GM12872 (cell line): ENCODE data around the gene CCL2.

Source experiments
- CTCF ChIP-seq: IDR thresholded peaks from 3 replicates; pipeline ENCODE4 v1.5.1; 2011; ENCODE audit warnings: low read depth, mild to moderate bottlenecking, low read length, moderate library complexity; ENCODE audit not compliant: insufficient read depth

The CCL2 gene

DNA sequence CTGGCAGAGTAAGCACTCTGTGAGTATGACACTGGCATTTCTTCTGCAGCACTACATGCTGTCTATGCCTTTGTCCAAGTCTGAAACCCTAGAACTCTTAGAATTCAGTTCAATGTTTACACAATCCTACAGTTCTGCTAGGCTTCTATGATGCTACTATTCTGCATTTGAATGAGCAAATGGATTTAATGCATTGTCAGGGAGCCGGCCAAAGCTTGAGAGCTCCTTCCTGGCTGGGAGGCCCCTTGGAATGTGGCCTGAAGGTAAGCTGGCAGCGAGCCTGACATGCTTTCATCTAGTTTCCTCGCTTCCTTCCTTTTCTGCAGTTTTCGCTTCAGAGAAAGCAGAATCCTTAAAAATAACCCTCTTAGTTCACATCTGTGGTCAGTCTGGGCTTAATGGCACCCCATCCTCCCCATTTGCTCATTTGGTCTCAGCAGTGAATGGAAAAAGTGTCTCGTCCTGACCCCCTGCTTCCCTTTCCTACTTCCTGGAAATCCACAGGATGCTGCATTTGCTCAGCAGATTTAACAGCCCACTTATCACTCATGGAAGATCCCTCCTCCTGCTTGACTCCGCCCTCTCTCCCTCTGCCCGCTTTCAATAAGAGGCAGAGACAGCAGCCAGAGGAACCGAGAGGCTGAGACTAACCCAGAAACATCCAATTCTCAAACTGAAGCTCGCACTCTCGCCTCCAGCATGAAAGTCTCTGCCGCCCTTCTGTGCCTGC is at the start of gene CCL2:
Gene CCL2, plus strand, starts transcription at position 635 of the 730 bp plus-strand sequence. Its CDS starts 65 bp downstream, at position 700.
- no peak for TF ChIP-seq CTCF

DNA sequence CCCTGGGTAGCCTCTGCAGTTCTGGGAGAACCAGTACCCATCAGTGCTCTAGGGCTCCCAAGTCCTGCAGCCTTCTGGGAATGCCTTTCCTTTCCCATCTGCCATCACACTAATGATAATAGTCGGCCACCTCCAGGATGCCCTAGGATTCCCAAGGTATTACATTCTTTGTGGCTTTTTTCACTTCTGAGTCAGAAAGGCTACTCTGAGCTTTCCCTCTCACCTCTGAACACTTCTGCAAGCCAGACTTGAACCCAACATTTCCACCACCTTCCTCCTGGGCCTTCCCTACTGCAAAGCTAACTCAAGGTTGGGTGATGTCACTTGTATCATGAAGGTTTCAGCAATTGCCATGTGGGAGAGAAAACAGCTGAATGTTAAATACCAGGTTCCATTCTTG is 49.7 kb upstream of the CCL2 start:
- TF ChIP-seq CTCF = no peak

- no peak for TF ChIP-seq CTCF
Observed at GRCh38 chr17:34206569-34206968, 48.5 kb upstream of the CCL2 start.

- no peak for TF ChIP-seq CTCF
Observed at GRCh38 chr17:34207572-34207971, 47.5 kb upstream of the CCL2 start.

DNA sequence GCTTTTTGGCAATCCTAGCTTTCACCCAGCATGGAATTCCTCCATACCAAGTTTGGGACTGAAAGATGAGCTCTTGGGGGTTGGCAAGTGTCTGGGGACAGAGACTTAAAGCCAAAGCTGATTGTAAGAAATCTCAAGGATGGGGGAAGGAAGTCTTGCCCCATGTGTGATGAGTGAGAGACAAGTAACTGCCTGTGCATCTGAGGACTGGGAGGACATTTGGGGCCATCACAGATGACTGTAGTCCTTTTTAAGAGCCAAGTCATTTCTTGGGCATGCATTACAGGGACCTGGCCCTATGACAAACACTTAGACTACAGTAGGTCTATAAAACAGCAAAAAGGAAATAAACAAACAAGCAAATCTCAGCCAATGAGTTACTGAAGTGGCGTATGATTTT is 36.3 kb upstream of the CCL2 start:
- no peak for TF ChIP-seq CTCF

DNA sequence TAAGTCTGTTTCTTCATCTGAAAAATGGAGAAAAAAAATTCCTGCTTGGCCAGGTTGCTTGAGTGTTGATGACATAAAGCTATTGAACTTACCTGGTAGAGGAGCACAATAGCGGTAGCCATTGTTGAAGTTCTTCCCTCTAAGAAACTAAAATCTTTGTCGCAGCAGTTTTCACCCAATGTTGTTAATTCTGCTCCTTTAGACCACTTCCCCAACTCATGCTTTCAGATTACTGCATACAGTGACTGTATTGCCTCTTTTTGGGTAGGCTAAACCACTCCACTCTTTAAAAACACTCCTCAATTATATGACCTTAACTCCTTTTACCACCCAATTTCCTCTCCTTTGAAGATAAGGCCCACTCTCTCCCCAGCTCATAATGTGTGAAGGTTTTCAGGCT is 35.7 kb upstream of the CCL2 start:
- TF ChIP-seq CTCF = no peak

GRCh38 chr17:34220045-34220751 is 34.9 kb upstream of the CCL2 start:
- TF ChIP-seq CTCF = no peak
